Right lobe of liver (tissue), 6 donors: ENCODE data around the gene SPINK14. TPM values are rescaled to one million over a fixed set of nuclear protein-coding genes. Genes with fewer than 3 reads are reported as not detected.

ENCODE experiments used
- ATAC-seq, 4 donors: fragments of 200-7000 bp; cut with Tn5 transposase; one replicate each; pipeline ENCODE4 v1.9.1; 2020; ENCODE audit warnings: mild to moderate bottlenecking in 4 of 4, moderate library complexity in 4 of 4
- DNase-seq, 3 donors: peaks; one replicate each; pipeline ENCODE4 v3.0.0-alpha.2; 2020
- H3K27ac ChIP-seq, 3 donors: fragments of 200-600 bp; one replicate each; pipeline ENCODE4 v1.8.0; 2022
- H3K27me3 ChIP-seq, 2 donors: fragments of 200-600 bp; one replicate each; pipeline ENCODE4 v1.8.0; 2022
- H3K36me3 ChIP-seq, 4 donors: fragments of 200-600 bp; sonication (generic) in 1 of 4; one replicate each; pipeline versions ENCODE4 v1.5.1 to v1.8.0; 2017 to 2022; ENCODE audit warnings: control low read depth in 1 of 4
- H3K4me1 ChIP-seq, 4 donors: fragments of 200-600 bp; sonication (generic) in 1 of 4; one replicate each; pipeline versions ENCODE4 v1.5.1 to v1.8.0; 2017 to 2022; ENCODE audit warnings: control low read depth in 1 of 4
- H3K4me3 ChIP-seq, 3 donors: fragments of 200-600 bp; one replicate each; pipeline ENCODE4 v1.8.0; 2022
- H3K9me3 ChIP-seq, 4 donors: fragments of 200-600 bp; sonication (generic) in 1 of 4; one replicate each; pipeline versions ENCODE4 v1.5.1 to v1.8.0; 2017 to 2022; ENCODE audit warnings: control low read depth in 1 of 4
- CTCF ChIP-seq, 4 donors: fragments of 200-600 bp in 3 of 4; fragments of 450-650 bp in 1 of 4; IDR thresholded peaks; one replicate each; pipeline versions ENCODE4 v1.5.1 to v1.8.0; 2016 to 2022; ENCODE audit warnings: antibody characterized with exemption in 4 of 4, mild to moderate bottlenecking in 2 of 4
- POLR2A ChIP-seq: fragments of 450-650 bp; IDR thresholded peaks from one replicate; pipeline ENCODE4 v1.6.1; 2017; ENCODE audit warnings: antibody characterized with exemption, mild to moderate bottlenecking
- WGBS: methylation state at CpG from one replicate; pipeline ENCODE4 v1.1.6; 2018; ENCODE audit warnings: low coverage, low lambda C conversion rate; ENCODE audit not compliant: insufficient coverage; ENCODE audit errors: missing lambda C conversion rate; 5-methylcytosine and 5-hydroxymethylcytosine counted together
- intact Hi-C, 2 donors: fragments of 100-400 bp; cut with DNase I; formaldehyde crosslinking; loops; one replicate each; pipeline versions ENCODE4 v1.11.2 to v1.14.1; 2022
- total RNA-seq, 6 experiments: library from RNA; depleted of rRNA in 2 of 6; stranded (reverse); fragments of >200 nt in 2 of 6; fragmentation: NEBNext Ultra II Directional in 3 of 6; extraction: Animal tissue kit (Norgen Biotek cat#: 25700) in 3 of 6; gene quantifications; one replicate each; pipeline versions ENCODE4 v1.1.0 to v1.2.4, GENCODE V29; 2016 to 2023
- donor health status: DM: no; HTN: yes; CAD: no.
- donor health status: DM: no; HTN: no; CAD: no.
- donor health status: DM: no; HTN: no; CAD: no.
- donor health status: DM: no; HTN: yes; CAD: no.
- donor health status: DM: no; HTN: yes; CAD: no.

SPINK14 gene
- total RNA-seq, 6 experiments from 2014 or later: not detected

DNA sequence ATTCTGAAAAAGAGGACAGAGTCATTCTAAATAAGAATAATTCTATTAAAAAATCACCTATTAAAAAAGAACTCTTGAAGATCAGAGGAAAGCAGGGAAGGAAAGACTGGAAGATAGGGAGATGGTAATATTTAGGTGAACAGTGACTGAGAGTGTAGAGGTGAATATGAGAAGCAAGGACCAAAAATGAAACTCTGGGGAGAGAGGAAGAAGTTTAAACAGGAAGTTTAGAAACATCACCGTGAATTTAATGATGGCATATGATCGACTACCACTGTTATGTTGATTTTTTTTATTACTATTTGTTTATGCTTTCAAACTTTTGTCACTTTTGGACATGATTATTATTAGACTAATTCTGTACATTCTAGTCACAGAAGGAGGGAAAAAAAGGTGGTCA is 32.8 kb downstream of the SPINK14 start:
- ATAC-seq (no peak), DNase-seq (no peak)
- H3K27me3 ChIP-seq: no peaks in the 10 kb centered on the region
- H3K36me3 ChIP-seq: no peaks in the 10 kb centered on the region
- no peak for TF ChIP-seq POLR2A
- TF ChIP-seq CTCF (IDR thresholded peaks at IDR 0.05): no peak
- H3K27ac ChIP-seq: no peak overlapping the region
- no peak overlapping the region for H3K4me3 ChIP-seq
- peaks cover 0 to 10% (median 0%) of the 10 kb centered on the region in 4 donors for H3K4me1 ChIP-seq
- H3K9me3 ChIP-seq: no peaks in the 10 kb centered on the region
- intact Hi-C loops: no loop called here
- WGBS: 57% methylated on average over 2 of the region's 2 CpGs

GRCh38 chr5:148202531-148203203 is 34.3 kb downstream of the SPINK14 start, which contains the start of gene SPINK6:
TSS of gene SPINK6 (plus strand) at chr5:148203042. CDS start at chr5:148203097, 55 bp downstream.
- H3K27ac ChIP-seq: no peak within 1 kb of the TSS
- H3K4me3 ChIP-seq: no peak within 1 kb of the TSS
- TF ChIP-seq CTCF (IDR thresholded peaks at IDR 0.05) (no peak), POLR2A (no peak)
- no peak for DNase-seq
- no peaks in the 10 kb centered on the region for H3K9me3 ChIP-seq
- peaks cover 0 to 10% (median 0%) of the 10 kb centered on the region in 4 donors for H3K4me1 ChIP-seq
- WGBS: 80% methylated on average over 1 of the region's 2 CpGs
- H3K36me3 ChIP-seq: no peaks in the 10 kb centered on the region
- intact Hi-C loops: no loop called here
- no peak for ATAC-seq
- no peaks in the 10 kb centered on the region for H3K27me3 ChIP-seq

DNA sequence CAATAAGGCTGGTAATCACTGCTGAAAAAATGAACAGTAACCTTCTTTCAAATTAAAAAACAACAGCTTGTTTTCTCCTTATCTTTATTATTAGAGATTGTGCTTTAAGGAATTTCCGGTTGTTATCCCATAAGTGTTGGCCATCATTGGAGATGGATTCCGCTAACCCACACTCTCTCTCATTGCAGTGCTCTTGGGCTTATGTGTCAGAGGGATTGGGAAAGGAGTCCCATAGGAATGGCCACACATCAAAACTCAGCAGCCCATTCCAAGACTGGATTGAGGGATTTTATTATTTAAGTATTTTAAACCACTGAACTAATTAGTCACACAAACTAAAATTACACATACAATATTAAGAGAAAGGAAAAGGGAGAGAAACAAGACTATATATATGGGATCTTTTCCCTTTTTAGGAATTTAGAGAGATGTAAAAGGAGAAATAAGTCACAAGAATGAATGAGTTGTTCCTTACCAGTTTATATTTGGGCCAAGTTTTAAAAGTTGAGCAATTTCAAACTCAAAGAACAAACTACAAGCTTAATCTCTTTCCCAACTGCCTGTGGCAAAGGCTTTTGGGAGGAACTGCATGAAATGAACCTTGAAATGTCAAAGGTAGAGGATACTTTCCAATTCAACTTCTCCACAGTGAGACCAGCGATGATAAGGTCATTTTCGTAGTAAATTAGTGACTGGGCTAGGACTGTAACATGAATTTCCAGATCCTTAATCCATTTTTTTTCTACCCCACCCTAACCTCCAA is 36.9 kb downstream of the SPINK14 start:
- peak; percentile 85 to 95 (median 91) for ATAC-seq
- Histone ChIP-seq H3K27me3 (no peaks in the 10 kb centered on the region), H3K27ac (peak overlapping the region in 1 of 3 donors; percentile 25), H3K4me1 (peaks cover 0 to 10% (median 0%) of the 10 kb centered on the region in 4 donors), H3K9me3 (no peaks in the 10 kb centered on the region), H3K36me3 (no peaks in the 10 kb centered on the region), H3K4me3 (no peak overlapping the region)
- intact Hi-C loops: no loop called here
- TF ChIP-seq CTCF (IDR thresholded peaks at IDR 0.05) (no peak), POLR2A (no peak)
- WGBS: 58% methylated on average over 4 of the region's 4 CpGs
- DNase-seq: peak in 1 of 3 donors; percentile 53

DNA sequence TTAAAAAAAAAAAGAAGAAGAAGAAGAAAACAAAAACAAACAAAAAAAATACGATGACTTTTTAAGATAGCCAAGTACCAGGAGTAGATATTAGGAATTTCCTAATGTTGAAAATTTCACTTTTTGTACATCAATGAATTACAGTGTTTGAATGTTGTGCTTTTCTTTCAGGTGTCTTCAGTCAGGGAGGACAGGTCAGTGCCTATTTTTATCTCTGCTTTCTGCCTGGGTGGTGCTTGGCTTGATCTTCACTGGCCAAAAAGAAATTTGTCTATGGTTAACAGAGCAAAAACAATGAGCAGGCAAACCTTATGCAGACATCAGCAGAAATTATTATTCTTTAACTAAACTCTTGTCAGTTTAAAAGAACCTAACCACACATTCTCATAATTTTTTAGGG is 37.5 kb downstream of the SPINK14 start:
- WGBS: 19% methylated on average over 1 of the region's 1 CpG
- peak in 1 of 4 donors; percentile 55 for ATAC-seq
- no peak overlapping the region for H3K4me3 ChIP-seq
- H3K9me3 ChIP-seq: no peaks in the 10 kb centered on the region
- intact Hi-C loops: no loop called here
- H3K36me3 ChIP-seq: no peaks in the 10 kb centered on the region
- H3K4me1 ChIP-seq: peaks cover 0 to 10% (median 0%) of the 10 kb centered on the region in 4 donors
- TF ChIP-seq POLR2A: no peak
- no peak for DNase-seq
- H3K27ac ChIP-seq: peak overlapping the region in 1 of 3 donors; percentile 25
- H3K27me3 ChIP-seq: no peaks in the 10 kb centered on the region

DNA sequence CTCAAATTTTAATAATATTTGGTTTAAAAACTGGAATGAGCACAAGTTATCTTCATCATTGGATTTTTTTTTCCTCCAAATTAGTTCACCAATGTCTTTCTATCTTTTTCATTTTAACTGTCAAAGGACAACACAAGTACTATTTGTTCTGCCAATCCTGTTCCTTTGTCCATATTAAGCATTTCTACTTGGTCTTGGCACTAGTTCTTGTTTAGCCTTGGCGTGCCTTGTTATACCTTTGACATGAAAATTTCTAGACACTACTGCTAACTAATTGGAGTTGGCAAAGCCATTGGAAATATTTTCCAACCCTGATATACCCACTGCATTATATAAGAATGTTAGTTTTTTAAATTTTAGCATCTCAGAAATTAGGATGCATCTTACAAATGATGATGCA is 38.3 kb downstream of the SPINK14 start:
- WGBS: 80% methylated on average over 1 of the region's 1 CpG
- Histone ChIP-seq H3K27ac (no peak overlapping the region), H3K27me3 (no peaks in the 10 kb centered on the region), H3K9me3 (no peaks in the 10 kb centered on the region), H3K4me1 (peaks cover 0 to 10% (median 0%) of the 10 kb centered on the region in 4 donors), H3K4me3 (no peak overlapping the region), H3K36me3 (no peaks in the 10 kb centered on the region)
- no peak for TF ChIP-seq CTCF (IDR thresholded peaks at IDR 0.05)
- no peak for TF ChIP-seq POLR2A
- ATAC-seq: no peak
- intact Hi-C loops: no loop called here
- no peak for DNase-seq
